HEK293T (cell line): ENCODE results near the gene SAMD1.

ENCODE experiments used
- CTCF ChIA-PET: fragments of 350-600 bp; formaldehyde crosslinking; extraction: SDS; loops from one replicate; lab custom pipeline; 2021; ENCODE audit warnings: antibody characterized with exemption, inconsistent platforms; lab: Yijun Ruan, JAX
- POLR2A ChIA-PET: fragments of 350-600 bp; formaldehyde crosslinking; extraction: SDS; loops from one replicate; lab custom pipeline; 2020; ENCODE audit warnings: antibody characterized with exemption, inconsistent platforms; lab: Yijun Ruan, JAX
- DNase-seq: peaks from one replicate; pipeline ENCODE4 v3.0.0; 2012; ENCODE audit warnings: mixed read lengths; ENCODE audit errors: extremely low spot score
- ARNT ChIP-seq: fragments of 450-650 bp; IDR thresholded peaks from 2 replicates; pipeline ENCODE4 v1.6.1; 2017; ENCODE audit warnings: mild to moderate bottlenecking
- BHLHE40 ChIP-seq: fragments of 450-650 bp; IDR thresholded peaks from 2 replicates; pipeline ENCODE4 v1.6.1; 2016; ENCODE audit warnings: mild to moderate bottlenecking, moderate library complexity, borderline replicate concordance
- CTBP1 ChIP-seq: fragments of 450-650 bp; IDR thresholded peaks from 2 replicates; pipeline ENCODE4 v1.6.1; 2016; ENCODE audit warnings: borderline replicate concordance
- ELF4 ChIP-seq: fragments of 450-650 bp; IDR thresholded peaks from 2 replicates; pipeline ENCODE4 v1.6.1; 2017; ENCODE audit warnings: antibody characterized with exemption
- FOXA1 ChIP-seq: fragments of 450-650 bp; IDR thresholded peaks from 2 replicates; pipeline ENCODE4 v1.6.1; 2016; ENCODE audit warnings: mild to moderate bottlenecking
- FOXK2 ChIP-seq: fragments of 450-650 bp; IDR thresholded peaks from 2 replicates; pipeline ENCODE4 v1.6.1; 2016; ENCODE audit warnings: mild to moderate bottlenecking
- FOXM1 ChIP-seq: fragments of 450-650 bp; IDR thresholded peaks from 2 replicates; pipeline ENCODE4 v1.6.1; 2017; ENCODE audit warnings: mild to moderate bottlenecking, borderline replicate concordance
- HDGF ChIP-seq: fragments of 450-650 bp; IDR thresholded peaks from 2 replicates; pipeline ENCODE4 v1.6.1; 2017; ENCODE audit warnings: antibody characterized with exemption, borderline replicate concordance
- L3MBTL2 ChIP-seq: fragments of 450-650 bp; conservative IDR thresholded peaks from 2 replicates; pipeline ENCODE4 v1.6.1; 2016; ENCODE audit warnings: mild to moderate bottlenecking
- LEF1 ChIP-seq: fragments of 450-650 bp; IDR thresholded peaks from 2 replicates; pipeline ENCODE4 v1.6.1; 2017; ENCODE audit warnings: mild to moderate bottlenecking, borderline replicate concordance
- NFRKB ChIP-seq: fragments of 450-650 bp; IDR thresholded peaks from 2 replicates; pipeline ENCODE4 v1.6.1; 2016; ENCODE audit warnings: mild to moderate bottlenecking, moderate library complexity
- SP1 ChIP-seq: fragments of 450-650 bp; IDR thresholded peaks from 2 replicates; pipeline ENCODE4 v1.6.1; 2017
- SUZ12 ChIP-seq: fragments of 450-650 bp; IDR thresholded peaks from 2 replicates; pipeline ENCODE4 v1.6.1; 2016; ENCODE audit warnings: mild to moderate bottlenecking
- TARDBP ChIP-seq: fragments of 450-650 bp; IDR thresholded peaks from 2 replicates; pipeline ENCODE4 v1.6.1; 2016
- ZNF384 ChIP-seq: fragments of 450-650 bp; IDR thresholded peaks from 2 replicates; pipeline ENCODE4 v1.6.1; 2016
- TF ChIP-seq, protein P1 (sequence below): fragments of 450-650 bp; IDR thresholded peaks from 2 replicates; pipeline ENCODE4 v1.6.1; 2016

Gene SAMD1

DNA sequence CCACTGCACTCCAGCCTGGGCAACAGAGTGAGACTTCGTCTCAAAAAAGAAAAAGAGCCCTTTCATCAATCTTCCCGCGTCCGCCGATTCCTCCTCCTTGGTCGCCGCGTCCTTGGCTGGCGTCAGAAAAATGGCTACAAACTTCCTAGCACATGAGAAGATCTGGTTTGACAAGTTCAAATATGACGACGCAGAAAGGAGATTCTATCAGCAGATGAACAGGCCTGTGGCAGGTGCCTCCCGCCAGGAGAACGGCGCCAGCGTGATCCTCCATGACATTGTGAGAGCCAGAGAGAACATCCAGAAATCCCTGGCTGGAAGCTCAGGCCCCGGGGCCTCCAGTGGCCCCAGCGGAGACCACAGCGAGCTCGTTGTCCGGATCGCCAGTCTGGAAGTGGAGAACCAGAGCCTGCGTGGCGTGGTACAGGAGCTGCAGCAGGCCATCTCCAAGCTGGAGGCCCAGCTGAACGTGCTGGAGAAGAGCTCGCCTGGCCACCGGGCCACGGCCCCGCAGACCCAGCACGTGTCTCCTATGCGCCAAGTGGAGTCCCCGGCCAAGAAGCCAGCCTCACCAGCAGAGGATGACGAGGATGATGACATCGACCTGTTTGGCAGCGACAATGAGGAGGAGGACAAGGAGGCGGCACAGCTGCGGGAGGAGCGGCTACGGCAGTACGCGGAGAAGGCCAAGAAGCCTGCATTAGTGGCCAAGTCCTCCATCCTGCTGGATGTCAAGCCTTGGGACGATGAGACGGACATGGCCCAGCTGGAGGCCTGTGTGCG, 20.1 kb downstream of the SAMD1 start:
- TF ChIP-seq BHLHE40 (no peak), CTBP1 (no peak), ZNF384 (no peak), TARDBP (no peak), FOXA1 (no peak), FOXM1 (no peak), SUZ12 (no peak), HDGF (no peak), ELF4 (no peak), NFRKB (no peak)
- ChIA-PET CTCF (interaction anchor here (0.6 to 1.5 kb wide), 4 partner anchors 11 to 422 kb away, joined by 3 to 4 read pairs (median 3); no protein-coding TSS in a partner anchor), POLR2A (no interaction called here)
- no peak for DNase-seq

DNA sequence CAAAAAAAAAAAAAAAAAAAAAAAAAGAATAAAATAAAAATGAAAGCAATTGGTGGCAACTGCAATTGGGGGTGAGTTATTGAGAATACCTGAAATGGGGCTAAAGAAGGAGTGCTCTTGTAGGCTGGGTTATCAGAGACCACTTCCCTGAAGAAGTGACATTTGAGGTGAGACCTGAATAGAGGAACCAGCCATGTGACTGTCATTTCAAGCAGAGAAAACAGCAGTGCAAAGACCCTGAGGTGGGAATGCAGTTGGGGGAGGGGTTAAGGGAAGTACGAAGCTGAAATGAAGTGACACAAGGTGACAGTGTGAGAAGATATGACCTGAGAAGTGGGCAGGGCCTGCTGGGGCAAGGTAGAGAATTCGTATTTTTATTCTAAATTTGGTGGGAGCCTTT, 24.4 kb downstream of the SAMD1 start:
- DNase-seq: no peak
- POLR2A ChIA-PET: no interaction called here
- CTCF ChIA-PET: no interaction called here
- no peak for TF ChIP-seq ZNF384
- TF ChIP-seq ARNT: no peak
- TF ChIP-seq CTBP1: no peak
- no peak for TF ChIP-seq SP1
- no peak for TF ChIP-seq L3MBTL2
- TF ChIP-seq FOXK2: no peak
- no peak for TF ChIP-seq SUZ12

DNA sequence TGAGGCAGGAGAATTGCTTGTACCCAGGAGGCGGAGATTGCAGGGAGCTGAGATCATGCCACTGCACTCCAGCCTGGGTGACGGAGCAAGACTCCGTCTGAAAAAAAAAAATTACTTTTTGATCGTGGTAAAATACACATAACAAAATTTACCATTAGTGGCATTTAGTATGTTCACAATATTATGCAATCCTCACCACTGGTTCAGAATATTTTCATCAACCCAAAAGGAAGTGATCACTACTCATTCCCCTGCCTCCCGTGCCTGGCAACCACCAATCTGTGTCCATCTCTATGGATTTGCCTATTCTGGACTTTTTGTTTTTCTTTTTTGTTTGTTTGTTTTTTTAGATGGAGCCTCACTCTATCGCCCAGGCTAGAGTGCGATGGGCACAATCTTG, 27.4 kb downstream of the SAMD1 start:
- ChIA-PET CTCF (no interaction called here), POLR2A (no interaction called here)
- DNase-seq: no peak
- no peak for TF ChIP-seq ZNF384
- no peak for TF ChIP-seq SUZ12

DNA sequence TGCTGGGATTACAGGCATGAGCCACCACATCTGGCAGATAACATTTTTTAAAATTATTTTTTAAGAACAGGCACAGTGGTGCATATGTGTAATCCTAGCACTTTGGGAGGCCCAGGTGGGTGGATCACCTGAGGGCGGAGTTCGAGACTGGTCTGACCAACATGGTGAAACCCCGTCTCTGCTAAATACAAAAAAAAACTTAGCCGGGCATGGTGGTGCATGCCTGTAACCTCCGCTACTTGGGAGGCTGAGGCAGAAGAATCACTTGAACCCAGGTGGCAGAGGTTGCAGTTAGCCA, 28.0 kb downstream of the SAMD1 start:
- CTCF ChIA-PET: no interaction called here
- POLR2A ChIA-PET: no interaction called here
- TF ChIP-seq L3MBTL2 (no peak), CTBP1 (no peak), SUZ12 (no peak), TARDBP (no peak), ARNT (no peak), FOXM1 (no peak), HDGF (no peak), FOXK2 (no peak), FOXA1 (no peak), NFRKB (no peak), SP1 (no peak), ZNF384 (no peak), BHLHE40 (no peak), ELF4 (no peak), LEF1 (no peak)
- TF ChIP-seq, protein P1, sequence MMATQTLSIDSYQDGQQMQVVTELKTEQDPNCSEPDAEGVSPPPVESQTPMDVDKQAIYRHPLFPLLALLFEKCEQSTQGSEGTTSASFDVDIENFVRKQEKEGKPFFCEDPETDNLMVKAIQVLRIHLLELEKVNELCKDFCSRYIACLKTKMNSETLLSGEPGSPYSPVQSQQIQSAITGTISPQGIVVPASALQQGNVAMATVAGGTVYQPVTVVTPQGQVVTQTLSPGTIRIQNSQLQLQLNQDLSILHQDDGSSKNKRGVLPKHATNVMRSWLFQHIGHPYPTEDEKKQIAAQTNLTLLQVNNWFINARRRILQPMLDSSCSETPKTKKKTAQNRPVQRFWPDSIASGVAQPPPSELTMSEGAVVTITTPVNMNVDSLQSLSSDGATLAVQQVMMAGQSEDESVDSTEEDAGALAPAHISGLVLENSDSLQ: no peak
- DNase-seq: no peak

DNA sequence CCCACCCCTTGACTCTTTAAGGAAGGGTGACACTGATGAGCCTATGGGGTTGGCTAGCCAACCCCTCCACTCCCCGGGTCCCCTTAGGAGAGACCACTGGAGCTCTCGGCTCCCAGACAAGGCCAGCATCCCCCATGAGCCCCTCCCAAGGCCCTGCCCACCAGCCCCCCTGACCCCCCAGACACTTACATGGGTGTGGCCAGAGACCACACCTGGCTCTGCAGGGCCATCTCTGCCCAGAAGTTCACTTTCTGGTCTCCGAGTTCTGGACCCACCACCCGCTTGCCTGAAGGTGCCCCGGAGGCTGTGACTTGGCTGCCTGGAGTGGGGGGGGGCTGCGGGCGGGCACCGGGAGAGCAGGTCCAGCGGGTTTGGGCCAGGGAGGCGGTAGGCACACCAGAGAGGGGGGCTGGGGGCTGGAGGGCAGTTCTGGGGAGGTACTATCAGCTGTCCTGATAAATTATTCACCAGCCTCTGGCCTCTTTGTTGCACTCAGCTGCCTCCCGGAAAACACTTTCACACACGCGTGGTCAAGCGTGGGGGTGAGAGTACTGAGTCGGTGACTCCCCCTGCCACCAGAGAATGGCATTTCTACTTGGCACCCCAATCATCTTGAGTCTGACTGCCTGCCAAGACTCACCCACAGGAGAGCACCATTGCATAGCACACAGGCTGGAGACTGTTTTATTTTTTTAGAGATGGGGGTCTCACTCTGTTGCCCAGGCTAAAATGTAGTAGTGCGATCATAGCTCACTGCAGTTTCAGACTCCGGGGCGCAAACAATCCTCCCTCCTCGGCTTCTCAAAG, 28.6 kb downstream of the SAMD1 start, which contains the start of gene PALM3:
Gene PALM3, minus strand, starts transcription at position 326 of the 807 bp plus-strand sequence. Its CDS starts 96 bp downstream, at position 230.
- ChIA-PET CTCF (no interaction called here), POLR2A (no interaction called here)
- TF ChIP-seq ARNT: no peak
- no peak for TF ChIP-seq ELF4
- TF ChIP-seq TARDBP: no peak
- TF ChIP-seq LEF1: no peak
- TF ChIP-seq NFRKB: no peak
- no peak for TF ChIP-seq HDGF
- no peak for TF ChIP-seq CTBP1
- no peak for TF ChIP-seq SUZ12
- TF ChIP-seq FOXM1: no peak
- no peak for TF ChIP-seq SP1
- TF ChIP-seq BHLHE40: no peak
- TF ChIP-seq ZNF384: no peak
- no peak for TF ChIP-seq L3MBTL2
- TF ChIP-seq, protein P1: no peak
- DNase-seq: no peak

DNA sequence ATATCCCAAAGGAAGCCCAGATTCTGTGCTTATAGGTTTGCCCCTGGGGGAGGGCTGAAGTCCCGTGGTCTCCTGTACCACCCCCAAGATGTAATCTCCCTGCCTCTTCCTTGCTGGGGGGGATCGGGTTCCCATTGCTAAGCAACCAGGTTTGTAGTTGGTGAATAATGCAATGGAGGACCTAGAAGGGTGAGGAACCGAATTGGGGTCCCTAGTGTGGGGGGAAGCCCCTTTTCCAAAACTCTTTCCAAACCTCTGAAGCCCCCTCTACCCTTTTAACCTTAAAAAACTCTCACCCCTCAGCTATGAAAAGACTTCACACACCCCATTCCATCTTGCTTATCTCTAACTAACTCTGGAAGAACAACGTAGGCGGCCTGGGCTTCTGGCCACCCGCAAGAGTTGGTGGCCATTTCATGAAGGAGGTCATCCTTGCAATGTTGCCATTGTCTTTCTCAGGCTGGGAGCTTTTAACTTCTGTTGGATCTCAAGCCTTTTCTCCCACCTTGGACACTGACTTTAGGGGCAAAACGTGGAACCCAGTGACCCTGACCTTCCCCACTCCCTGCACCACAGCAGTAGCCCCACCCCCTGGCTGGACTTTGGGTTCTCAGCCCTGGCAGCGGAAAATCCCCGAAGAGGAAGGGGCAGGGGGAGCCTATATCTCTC, 29.3 kb downstream of the SAMD1 start:
- CTCF ChIA-PET: no interaction called here
- POLR2A ChIA-PET: interaction anchor here (1.2 kb wide), 1 partner anchor 54 kb away, joined by 4 read pairs; no protein-coding TSS in a partner anchor
- no peak for DNase-seq
- no peak for TF ChIP-seq FOXK2
- TF ChIP-seq NFRKB: no peak
- no peak for TF ChIP-seq HDGF
- TF ChIP-seq LEF1: no peak
- no peak for TF ChIP-seq FOXM1
- TF ChIP-seq SUZ12: no peak
- no peak for TF ChIP-seq BHLHE40
- no peak for TF ChIP-seq TARDBP
- TF ChIP-seq SP1: no peak
- TF ChIP-seq ELF4: no peak
- no peak for TF ChIP-seq ARNT
- no peak for TF ChIP-seq L3MBTL2
- no peak for TF ChIP-seq ZNF384
